GM23338 (cell line): ENCODE measurements around the gene CYP27A1. TPM values are rescaled to one million over a fixed set of nuclear protein-coding genes. Genes with fewer than 3 reads are reported as not detected.

ENCODE experiments used
- ATAC-seq: fragments of 200-7000 bp; cut with Tn5 transposase; 3 replicates; pipeline ENCODE4 v1.9.1; 2020
- DNase-seq: peaks from one replicate; pipeline ENCODE4 v3.0.0-alpha.2; 2015; ENCODE audit warnings: low spot score
- H2AFZ ChIP-seq: fragments of 200-600 bp; sonication (generic); 2 replicates; pipeline ENCODE4 v1.8.0; 2016; ENCODE audit warnings: antibody characterized with exemption, mild to moderate bottlenecking, moderate library complexity
- H3F3A ChIP-seq: fragments of 200-600 bp; sonication (generic); replicated peaks from 2 replicates; pipeline ENCODE4 v1.8.0; 2017; ENCODE audit warnings: antibody characterized with exemption, mixed run types, low read depth
- H3K27ac ChIP-seq: fragments of 200-600 bp; sonication (generic); 2 replicates; pipeline ENCODE4 v1.6.1; 2016; ENCODE audit warnings: low read depth
- H3K27me3 ChIP-seq: fragments of 200-600 bp; sonication (generic); 2 replicates; pipeline ENCODE4 v1.8.0; 2016; ENCODE audit warnings: mild to moderate bottlenecking, mixed run types, moderate library complexity; ENCODE audit not compliant: insufficient read depth
- H3K36me3 ChIP-seq: fragments of 200-600 bp; sonication (generic); 2 replicates; pipeline ENCODE4 v1.8.0; 2016; ENCODE audit warnings: mild to moderate bottlenecking; ENCODE audit not compliant: insufficient read depth
- H3K4me1 ChIP-seq: fragments of 200-600 bp; sonication (generic); 2 replicates; pipeline ENCODE4 v1.8.0; 2016; ENCODE audit warnings: mild to moderate bottlenecking, moderate library complexity; ENCODE audit not compliant: insufficient read depth
- H3K4me2 ChIP-seq: fragments of 200-600 bp; sonication (generic); 2 replicates; pipeline ENCODE4 v1.7.1; 2017; ENCODE audit warnings: mixed run types
- H3K4me3 ChIP-seq: fragments of 200-600 bp; sonication (generic); 2 replicates; pipeline ENCODE4 v1.6.1; 2016; ENCODE audit warnings: mixed run types
- H3K79me2 ChIP-seq: fragments of 200-600 bp; sonication (generic); replicated peaks from 2 replicates; pipeline ENCODE4 v1.8.0; 2017; ENCODE audit warnings: mild to moderate bottlenecking; ENCODE audit not compliant: insufficient read depth
- H3K9me2 ChIP-seq: fragments of 200-600 bp; sonication (generic); 2 replicates; pipeline ENCODE4 v1.8.0; 2017; ENCODE audit not compliant: insufficient read depth
- H4K20me1 ChIP-seq: fragments of 200-600 bp; sonication (generic); replicated peaks from 2 replicates; pipeline ENCODE4 v1.8.0; 2017; ENCODE audit warnings: mild to moderate bottlenecking; ENCODE audit not compliant: insufficient read depth
- H3K27ac Mint-ChIP-seq: 2 replicates; pipeline ENCODE4 v1.8.0; 2020; ENCODE audit warnings: inconsistent platforms, mild to moderate bottlenecking, moderate library complexity, mixed read lengths
- H3K27me3 Mint-ChIP-seq: 3 replicates; pipeline ENCODE4 v1.8.0; 2022; ENCODE audit warnings: low read depth, mild to moderate bottlenecking, moderate library complexity, mixed read lengths, inconsistent platforms; ENCODE audit not compliant: insufficient read depth, poor library complexity
- H3K36me3 Mint-ChIP-seq: 3 replicates; pipeline ENCODE4 v1.8.0; 2021; ENCODE audit warnings: low read depth, mild to moderate bottlenecking, inconsistent platforms, moderate library complexity, mixed read lengths
- H3K4me1 Mint-ChIP-seq: 3 replicates; pipeline ENCODE4 v1.8.0; 2020; ENCODE audit warnings: mild to moderate bottlenecking, inconsistent platforms, mixed read lengths
- H3K4me3 Mint-ChIP-seq: 3 replicates; pipeline ENCODE4 v1.8.0; 2021; ENCODE audit warnings: moderate library complexity, mild to moderate bottlenecking, inconsistent platforms, mixed read lengths
- H3K9me3 Mint-ChIP-seq: 3 replicates; pipeline ENCODE4 v1.8.0; 2020; ENCODE audit warnings: moderate library complexity, mild to moderate bottlenecking, inconsistent platforms, mixed read lengths
- CREB1 ChIP-seq: fragments of 250-450 bp; sonication (Bioruptor Pico); IDR thresholded peaks from 2 replicates; pipeline ENCODE4 v1.5.0; 2020; ENCODE audit warnings: low read depth, mild to moderate bottlenecking, moderate library complexity
- EZH2 ChIP-seq: fragments of 200-600 bp; sonication (generic); IDR thresholded peaks from one replicate; pipeline ENCODE4 v1.8.0; 2017; ENCODE audit warnings: antibody characterized with exemption, mild to moderate bottlenecking, low read depth; ENCODE audit not compliant: unreplicated experiment
- EZH2phosphoT487 ChIP-seq: fragments of 200-600 bp; sonication (generic); IDR thresholded peaks from one replicate; pipeline ENCODE4 v1.8.1; 2018; ENCODE audit warnings: antibody characterized with exemption; ENCODE audit not compliant: unreplicated experiment
- JUNB ChIP-seq: IDR thresholded peaks from one replicate; pipeline ENCODE4 v1.6.1; 2016; ENCODE audit warnings: antibody characterized with exemption; ENCODE audit not compliant: unreplicated experiment
- NANOG ChIP-seq: IDR thresholded peaks from 2 replicates; pipeline ENCODE4 v1.6.1; 2016; ENCODE audit warnings: antibody characterized with exemption, borderline replicate concordance
- POLR2AphosphoS5 ChIP-seq: IDR thresholded peaks from 2 replicates; pipeline ENCODE4 v1.6.1; 2016; ENCODE audit warnings: antibody characterized with exemption, low read depth
- STAT1 ChIP-seq: IDR thresholded peaks from one replicate; pipeline ENCODE4 v1.6.1; 2016; ENCODE audit warnings: antibody characterized with exemption; ENCODE audit not compliant: unreplicated experiment
- ZNF114 ChIP-seq: fragments of 250-450 bp; sonication (Bioruptor Pico); IDR thresholded peaks from 2 replicates; pipeline ENCODE4 v1.5.0; 2020; ENCODE audit warnings: mild to moderate bottlenecking, moderate library complexity
- ZNF331 ChIP-seq: fragments of 250-450 bp; sonication (Bioruptor Pico); IDR thresholded peaks from 2 replicates; pipeline ENCODE4 v1.5.0; 2020; ENCODE audit warnings: low read depth, mild to moderate bottlenecking, moderate library complexity
- polyA plus RNA-seq: library from polyadenylated mRNA; unstranded; fragments of >200 nt; fragmentation: Nextera tagmentation; extraction: Ambion mirVana; gene quantifications from 2 replicates; pipeline ENCODE4 v1.2.1, GENCODE V29; 2016
- total RNA-seq: library from RNA; depleted of rRNA; stranded (reverse); fragments of >200 nt; shearing (Covaris generic); gene quantifications from 2 replicates; pipeline ENCODE4 v1.2.3, GENCODE V29; 2014
- TF ChIP-seq, protein P1 (sequence below), 2 experiments: fragments of 200-600 bp in 1 of 2; sonication (generic) in 1 of 2; conservative IDR thresholded peaks; 2 replicates each; pipeline versions ENCODE4 v1.5.1 to v1.6.1; 2016 to 2017; ENCODE audit warnings: antibody characterized with exemption in 2 of 2, low read depth in 2 of 2, mild to moderate bottlenecking in 2 of 2, moderate library complexity in 1 of 2
- TF ChIP-seq, protein P2 (sequence below): IDR thresholded peaks from 2 replicates; pipeline ENCODE4 v1.6.1; 2016; ENCODE audit warnings: antibody characterized with exemption
- TF ChIP-seq, protein P3 (sequence below): fragments of 250-450 bp; sonication (Bioruptor Pico); IDR thresholded peaks from 2 replicates; pipeline ENCODE4 v1.5.0; 2020; ENCODE audit warnings: mild to moderate bottlenecking, moderate library complexity
- TF ChIP-seq, protein P4 (sequence below): IDR thresholded peaks from one replicate; pipeline ENCODE4 v1.6.1; 2018; ENCODE audit warnings: antibody characterized with exemption; ENCODE audit not compliant: unreplicated experiment

Gene CYP27A1
- total and polyA plus RNA-seq, 2 experiments from 2014 or later: 2.2 to 6.9 TPM

DNA sequence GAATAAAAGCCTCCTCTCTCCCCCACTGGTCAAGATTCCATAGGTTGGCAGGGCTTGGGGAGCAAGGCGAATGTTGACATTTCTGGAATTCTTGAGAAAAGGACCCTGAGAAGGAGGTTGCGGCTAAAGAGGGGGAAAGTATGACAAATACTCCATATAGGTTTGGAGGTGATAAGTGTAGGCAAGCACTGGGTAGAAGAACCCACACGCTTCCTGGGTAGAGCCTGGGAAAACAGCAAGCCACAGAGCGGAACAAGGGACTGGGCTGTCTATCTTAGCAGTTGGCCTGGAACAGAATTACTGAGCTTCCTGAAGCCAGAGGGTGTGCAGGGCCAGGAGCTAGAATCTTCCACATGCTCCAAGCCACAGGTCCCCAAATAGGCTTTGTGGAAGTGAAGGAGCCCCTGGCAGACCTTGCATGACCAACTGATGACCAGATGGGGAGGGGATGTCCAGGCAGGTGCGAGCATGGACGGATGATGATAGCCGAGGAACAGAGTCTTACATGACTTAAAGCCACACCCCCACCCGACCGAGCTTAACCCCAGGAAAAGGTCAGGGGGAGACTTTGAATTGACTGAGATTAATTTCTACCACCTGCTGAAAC lies 39.8 kb downstream of the CYP27A1 start:
- TF ChIP-seq EZH2phosphoT487: no peak
- no peak for TF ChIP-seq JUNB
- TF ChIP-seq, protein P1, sequence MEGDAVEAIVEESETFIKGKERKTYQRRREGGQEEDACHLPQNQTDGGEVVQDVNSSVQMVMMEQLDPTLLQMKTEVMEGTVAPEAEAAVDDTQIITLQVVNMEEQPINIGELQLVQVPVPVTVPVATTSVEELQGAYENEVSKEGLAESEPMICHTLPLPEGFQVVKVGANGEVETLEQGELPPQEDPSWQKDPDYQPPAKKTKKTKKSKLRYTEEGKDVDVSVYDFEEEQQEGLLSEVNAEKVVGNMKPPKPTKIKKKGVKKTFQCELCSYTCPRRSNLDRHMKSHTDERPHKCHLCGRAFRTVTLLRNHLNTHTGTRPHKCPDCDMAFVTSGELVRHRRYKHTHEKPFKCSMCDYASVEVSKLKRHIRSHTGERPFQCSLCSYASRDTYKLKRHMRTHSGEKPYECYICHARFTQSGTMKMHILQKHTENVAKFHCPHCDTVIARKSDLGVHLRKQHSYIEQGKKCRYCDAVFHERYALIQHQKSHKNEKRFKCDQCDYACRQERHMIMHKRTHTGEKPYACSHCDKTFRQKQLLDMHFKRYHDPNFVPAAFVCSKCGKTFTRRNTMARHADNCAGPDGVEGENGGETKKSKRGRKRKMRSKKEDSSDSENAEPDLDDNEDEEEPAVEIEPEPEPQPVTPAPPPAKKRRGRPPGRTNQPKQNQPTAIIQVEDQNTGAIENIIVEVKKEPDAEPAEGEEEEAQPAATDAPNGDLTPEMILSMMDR (conservative IDR thresholded peaks at IDR 0.05; ENCODE audit: low read depth in 2 of 2): no peak
- no peak for TF ChIP-seq NANOG
- no peak for TF ChIP-seq CREB1
- no peak for TF ChIP-seq ZNF331 (CRISPR knock-in tag)
- TF ChIP-seq POLR2AphosphoS5: no peak
- no peak for TF ChIP-seq ZNF114
- TF ChIP-seq, protein P2, sequence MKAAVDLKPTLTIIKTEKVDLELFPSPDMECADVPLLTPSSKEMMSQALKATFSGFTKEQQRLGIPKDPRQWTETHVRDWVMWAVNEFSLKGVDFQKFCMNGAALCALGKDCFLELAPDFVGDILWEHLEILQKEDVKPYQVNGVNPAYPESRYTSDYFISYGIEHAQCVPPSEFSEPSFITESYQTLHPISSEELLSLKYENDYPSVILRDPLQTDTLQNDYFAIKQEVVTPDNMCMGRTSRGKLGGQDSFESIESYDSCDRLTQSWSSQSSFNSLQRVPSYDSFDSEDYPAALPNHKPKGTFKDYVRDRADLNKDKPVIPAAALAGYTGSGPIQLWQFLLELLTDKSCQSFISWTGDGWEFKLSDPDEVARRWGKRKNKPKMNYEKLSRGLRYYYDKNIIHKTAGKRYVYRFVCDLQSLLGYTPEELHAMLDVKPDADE: no peak
- TF ChIP-seq EZH2: no peak
- TF ChIP-seq, protein P3, sequence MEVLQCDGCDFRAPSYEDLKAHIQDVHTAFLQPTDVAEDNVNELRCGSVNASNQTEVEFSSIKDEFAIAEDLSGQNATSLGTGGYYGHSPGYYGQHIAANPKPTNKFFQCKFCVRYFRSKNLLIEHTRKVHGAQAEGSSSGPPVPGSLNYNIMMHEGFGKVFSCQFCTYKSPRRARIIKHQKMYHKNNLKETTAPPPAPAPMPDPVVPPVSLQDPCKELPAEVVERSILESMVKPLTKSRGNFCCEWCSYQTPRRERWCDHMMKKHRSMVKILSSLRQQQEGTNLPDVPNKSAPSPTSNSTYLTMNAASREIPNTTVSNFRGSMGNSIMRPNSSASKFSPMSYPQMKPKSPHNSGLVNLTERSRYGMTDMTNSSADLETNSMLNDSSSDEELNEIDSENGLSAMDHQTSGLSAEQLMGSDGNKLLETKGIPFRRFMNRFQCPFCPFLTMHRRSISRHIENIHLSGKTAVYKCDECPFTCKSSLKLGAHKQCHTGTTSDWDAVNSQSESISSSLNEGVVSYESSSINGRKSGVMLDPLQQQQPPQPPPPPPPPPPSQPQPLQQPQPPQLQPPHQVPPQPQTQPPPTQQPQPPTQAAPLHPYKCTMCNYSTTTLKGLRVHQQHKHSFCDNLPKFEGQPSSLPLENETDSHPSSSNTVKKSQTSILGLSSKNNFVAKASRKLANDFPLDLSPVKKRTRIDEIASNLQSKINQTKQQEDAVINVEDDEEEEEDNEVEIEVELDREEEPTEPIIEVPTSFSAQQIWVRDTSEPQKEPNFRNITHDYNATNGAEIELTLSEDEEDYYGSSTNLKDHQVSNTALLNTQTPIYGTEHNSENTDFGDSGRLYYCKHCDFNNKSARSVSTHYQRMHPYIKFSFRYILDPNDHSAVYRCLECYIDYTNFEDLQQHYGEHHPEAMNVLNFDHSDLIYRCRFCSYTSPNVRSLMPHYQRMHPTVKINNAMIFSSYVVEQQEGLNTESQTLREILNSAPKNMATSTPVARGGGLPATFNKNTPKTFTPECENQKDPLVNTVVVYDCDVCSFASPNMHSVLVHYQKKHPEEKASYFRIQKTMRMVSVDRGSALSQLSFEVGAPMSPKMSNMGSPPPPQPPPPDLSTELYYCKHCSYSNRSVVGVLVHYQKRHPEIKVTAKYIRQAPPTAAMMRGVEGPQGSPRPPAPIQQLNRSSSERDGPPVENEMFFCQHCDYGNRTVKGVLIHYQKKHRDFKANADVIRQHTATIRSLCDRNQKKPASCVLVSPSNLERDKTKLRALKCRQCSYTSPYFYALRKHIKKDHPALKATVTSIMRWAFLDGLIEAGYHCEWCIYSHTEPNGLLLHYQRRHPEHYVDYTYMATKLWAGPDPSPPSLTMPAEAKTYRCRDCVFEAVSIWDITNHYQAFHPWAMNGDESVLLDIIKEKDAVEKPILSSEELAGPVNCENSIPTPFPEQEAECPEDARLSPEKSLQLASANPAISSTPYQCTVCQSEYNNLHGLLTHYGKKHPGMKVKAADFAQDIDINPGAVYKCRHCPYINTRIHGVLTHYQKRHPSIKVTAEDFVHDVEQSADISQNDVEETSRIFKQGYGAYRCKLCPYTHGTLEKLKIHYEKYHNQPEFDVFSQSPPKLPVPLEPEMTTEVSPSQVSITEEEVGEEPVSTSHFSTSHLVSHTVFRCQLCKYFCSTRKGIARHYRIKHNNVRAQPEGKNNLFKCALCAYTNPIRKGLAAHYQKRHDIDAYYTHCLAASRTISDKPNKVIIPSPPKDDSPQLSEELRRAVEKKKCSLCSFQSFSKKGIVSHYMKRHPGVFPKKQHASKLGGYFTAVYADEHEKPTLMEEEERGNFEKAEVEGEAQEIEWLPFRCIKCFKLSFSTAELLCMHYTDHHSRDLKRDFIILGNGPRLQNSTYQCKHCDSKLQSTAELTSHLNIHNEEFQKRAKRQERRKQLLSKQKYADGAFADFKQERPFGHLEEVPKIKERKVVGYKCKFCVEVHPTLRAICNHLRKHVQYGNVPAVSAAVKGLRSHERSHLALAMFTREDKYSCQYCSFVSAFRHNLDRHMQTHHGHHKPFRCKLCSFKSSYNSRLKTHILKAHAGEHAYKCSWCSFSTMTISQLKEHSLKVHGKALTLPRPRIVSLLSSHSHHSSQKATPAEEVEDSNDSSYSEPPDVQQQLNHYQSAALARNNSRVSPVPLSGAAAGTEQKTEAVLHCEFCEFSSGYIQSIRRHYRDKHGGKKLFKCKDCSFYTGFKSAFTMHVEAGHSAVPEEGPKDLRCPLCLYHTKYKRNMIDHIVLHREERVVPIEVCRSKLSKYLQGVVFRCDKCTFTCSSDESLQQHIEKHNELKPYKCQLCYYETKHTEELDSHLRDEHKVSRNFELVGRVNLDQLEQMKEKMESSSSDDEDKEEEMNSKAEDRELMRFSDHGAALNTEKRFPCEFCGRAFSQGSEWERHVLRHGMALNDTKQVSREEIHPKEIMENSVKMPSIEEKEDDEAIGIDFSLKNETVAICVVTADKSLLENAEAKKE (CRISPR knock-in tag): no peak
- TF ChIP-seq, protein P4, sequence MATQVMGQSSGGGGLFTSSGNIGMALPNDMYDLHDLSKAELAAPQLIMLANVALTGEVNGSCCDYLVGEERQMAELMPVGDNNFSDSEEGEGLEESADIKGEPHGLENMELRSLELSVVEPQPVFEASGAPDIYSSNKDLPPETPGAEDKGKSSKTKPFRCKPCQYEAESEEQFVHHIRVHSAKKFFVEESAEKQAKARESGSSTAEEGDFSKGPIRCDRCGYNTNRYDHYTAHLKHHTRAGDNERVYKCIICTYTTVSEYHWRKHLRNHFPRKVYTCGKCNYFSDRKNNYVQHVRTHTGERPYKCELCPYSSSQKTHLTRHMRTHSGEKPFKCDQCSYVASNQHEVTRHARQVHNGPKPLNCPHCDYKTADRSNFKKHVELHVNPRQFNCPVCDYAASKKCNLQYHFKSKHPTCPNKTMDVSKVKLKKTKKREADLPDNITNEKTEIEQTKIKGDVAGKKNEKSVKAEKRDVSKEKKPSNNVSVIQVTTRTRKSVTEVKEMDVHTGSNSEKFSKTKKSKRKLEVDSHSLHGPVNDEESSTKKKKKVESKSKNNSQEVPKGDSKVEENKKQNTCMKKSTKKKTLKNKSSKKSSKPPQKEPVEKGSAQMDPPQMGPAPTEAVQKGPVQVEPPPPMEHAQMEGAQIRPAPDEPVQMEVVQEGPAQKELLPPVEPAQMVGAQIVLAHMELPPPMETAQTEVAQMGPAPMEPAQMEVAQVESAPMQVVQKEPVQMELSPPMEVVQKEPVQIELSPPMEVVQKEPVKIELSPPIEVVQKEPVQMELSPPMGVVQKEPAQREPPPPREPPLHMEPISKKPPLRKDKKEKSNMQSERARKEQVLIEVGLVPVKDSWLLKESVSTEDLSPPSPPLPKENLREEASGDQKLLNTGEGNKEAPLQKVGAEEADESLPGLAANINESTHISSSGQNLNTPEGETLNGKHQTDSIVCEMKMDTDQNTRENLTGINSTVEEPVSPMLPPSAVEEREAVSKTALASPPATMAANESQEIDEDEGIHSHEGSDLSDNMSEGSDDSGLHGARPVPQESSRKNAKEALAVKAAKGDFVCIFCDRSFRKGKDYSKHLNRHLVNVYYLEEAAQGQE: no peak
- TF ChIP-seq STAT1: no peak
- Mint-ChIP-seq H3K36me3 (no peaks in the 10 kb centered on the region), H3K4me3 (no peak overlapping the region), H3K4me1 (peaks cover 13% of the 10 kb centered on the region), H3K9me3 (no peaks in the 10 kb centered on the region), H3K27ac (no peak overlapping the region), H3K27me3 (peaks cover 5% of the 10 kb centered on the region)
- H4K20me1 ChIP-seq: no peaks in the 10 kb centered on the region
- no peak overlapping the region for H3K27ac ChIP-seq
- no peaks in the 10 kb centered on the region for H3K4me1 ChIP-seq
- H3K4me3 ChIP-seq: no peak overlapping the region
- DNase-seq: no peak
- no peak overlapping the region for H2AFZ ChIP-seq
- H3F3A ChIP-seq: no peaks in the 10 kb centered on the region
- no peaks in the 10 kb centered on the region for H3K36me3 ChIP-seq
- no peaks in the 10 kb centered on the region for H3K79me2 ChIP-seq
- no peak overlapping the region for H3K4me2 ChIP-seq
- no peaks in the 10 kb centered on the region for H3K9me2 ChIP-seq
- no peaks in the 10 kb centered on the region for H3K27me3 ChIP-seq
- ATAC-seq: no peak
